ENCODE results near the gene RANBP9.

DNA sequence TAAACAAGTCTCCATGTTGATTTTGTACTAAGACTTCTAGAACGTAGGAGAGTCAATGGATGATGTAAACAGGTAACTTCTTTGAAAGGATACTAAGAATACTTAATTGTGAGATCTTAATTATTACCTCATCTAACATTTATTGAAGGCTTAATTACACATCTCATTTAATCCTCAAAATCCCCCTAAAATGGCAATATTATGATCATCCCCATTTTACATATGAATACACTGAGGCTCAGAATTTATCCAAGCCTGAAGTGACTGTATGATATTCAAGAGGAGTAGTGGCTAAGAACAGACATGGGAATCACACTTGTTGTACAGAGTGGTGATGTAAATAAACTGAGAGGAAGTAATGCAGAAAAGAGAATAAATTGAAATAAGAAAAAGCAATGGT lies 73.6 kb downstream of the RANBP9 start:
- TF ChIP-seq, protein P1, sequence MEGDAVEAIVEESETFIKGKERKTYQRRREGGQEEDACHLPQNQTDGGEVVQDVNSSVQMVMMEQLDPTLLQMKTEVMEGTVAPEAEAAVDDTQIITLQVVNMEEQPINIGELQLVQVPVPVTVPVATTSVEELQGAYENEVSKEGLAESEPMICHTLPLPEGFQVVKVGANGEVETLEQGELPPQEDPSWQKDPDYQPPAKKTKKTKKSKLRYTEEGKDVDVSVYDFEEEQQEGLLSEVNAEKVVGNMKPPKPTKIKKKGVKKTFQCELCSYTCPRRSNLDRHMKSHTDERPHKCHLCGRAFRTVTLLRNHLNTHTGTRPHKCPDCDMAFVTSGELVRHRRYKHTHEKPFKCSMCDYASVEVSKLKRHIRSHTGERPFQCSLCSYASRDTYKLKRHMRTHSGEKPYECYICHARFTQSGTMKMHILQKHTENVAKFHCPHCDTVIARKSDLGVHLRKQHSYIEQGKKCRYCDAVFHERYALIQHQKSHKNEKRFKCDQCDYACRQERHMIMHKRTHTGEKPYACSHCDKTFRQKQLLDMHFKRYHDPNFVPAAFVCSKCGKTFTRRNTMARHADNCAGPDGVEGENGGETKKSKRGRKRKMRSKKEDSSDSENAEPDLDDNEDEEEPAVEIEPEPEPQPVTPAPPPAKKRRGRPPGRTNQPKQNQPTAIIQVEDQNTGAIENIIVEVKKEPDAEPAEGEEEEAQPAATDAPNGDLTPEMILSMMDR (IDR thresholded peaks at IDR 0.05) = no peak
- no peak for TF ChIP-seq POLR2A (IDR thresholded peaks at IDR 0.05)
